Subcutaneous abdominal adipose tissue (tissue), 5 donors: Measurements from ENCODE around the gene USP40.

Source experiments
- H3K27ac ChIP-seq: one replicate; pipeline ENCODE4 v1.7.0; 2013; ENCODE audit warnings: low read depth, mild to moderate bottlenecking, inconsistent platforms, low read length, moderate library complexity
- H3K27me3 ChIP-seq, 5 donors: one replicate each; pipeline ENCODE4 v1.7.0; 2013; ENCODE audit warnings: low read length in 5 of 5, inconsistent platforms in 1 of 5; ENCODE audit not compliant: control insufficient read depth in 5 of 5, insufficient read depth in 4 of 5
- H3K36me3 ChIP-seq, 5 donors: one replicate each; pipeline ENCODE4 v1.7.0; 2013; ENCODE audit warnings: low read length in 5 of 5; ENCODE audit not compliant: control insufficient read depth in 5 of 5, insufficient read depth in 5 of 5
- H3K4me1 ChIP-seq, 5 donors: one replicate each; pipeline ENCODE4 v1.7.0; 2013; ENCODE audit warnings: low read length in 5 of 5, mild to moderate bottlenecking in 3 of 5, moderate library complexity in 1 of 5; ENCODE audit not compliant: control insufficient read depth in 5 of 5, insufficient read depth in 5 of 5
- H3K4me3 ChIP-seq, 5 donors: one replicate each; pipeline ENCODE4 v1.7.0; 2013; ENCODE audit warnings: low read length in 5 of 5, low read depth in 1 of 5
- H3K9ac ChIP-seq, 5 donors: one replicate each; pipeline ENCODE4 v1.7.0; 2013; ENCODE audit warnings: low read length in 5 of 5, mild to moderate bottlenecking in 4 of 5, moderate library complexity in 3 of 5
- H3K9me3 ChIP-seq, 5 donors: one replicate each; pipeline ENCODE4 v1.7.0; 2013; ENCODE audit warnings: low read length in 5 of 5; ENCODE audit not compliant: control insufficient read depth in 5 of 5
- donor health status: healthy.
- donor health status: healthy.
- donor health status: healthy.
- donor health status: healthy.
- donor health status: healthy.

The USP40 gene

GRCh38 chr2:233440314-233440713, 126.3 kb downstream of the USP40 start:
- Histone ChIP-seq H3K9me3 (no peaks in the 10 kb centered on the region), H3K36me3 (peaks cover 0 to 86% (median 60%) of the 10 kb centered on the region in 5 donors), H3K4me1 (peaks cover 0 to 8% (median 1%) of the 10 kb centered on the region in 5 donors), H3K27me3 (no peaks in the 10 kb centered on the region), H3K4me3 (no peak overlapping the region), H3K9ac (no peak overlapping the region), H3K27ac (no peak overlapping the region)

DNA sequence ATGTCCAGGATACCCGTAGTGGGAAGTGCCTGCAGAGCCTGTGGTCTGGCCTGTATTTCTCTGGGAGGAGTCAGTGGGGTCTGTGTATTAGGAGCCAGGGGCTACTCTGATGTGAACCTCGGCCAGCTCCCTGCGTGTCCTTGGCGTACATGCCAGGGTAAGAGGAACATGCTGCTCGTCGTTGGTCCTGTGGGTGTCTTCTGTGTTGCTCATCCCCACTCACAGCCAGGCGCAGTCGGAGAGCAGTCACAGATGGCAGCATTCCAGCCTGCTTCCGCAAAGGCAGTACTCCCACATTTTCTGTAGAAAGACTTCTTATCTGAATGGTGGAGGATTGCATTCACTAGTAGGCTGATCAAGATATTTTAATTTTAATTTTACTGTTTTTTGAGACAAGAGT, 127.4 kb downstream of the USP40 start:
- Histone ChIP-seq H3K9me3 (no peaks in the 10 kb centered on the region), H3K4me1 (peaks cover 0 to 8% (median 1%) of the 10 kb centered on the region in 5 donors), H3K27ac (no peak overlapping the region), H3K36me3 (peaks cover 0 to 81% (median 53%) of the 10 kb centered on the region in 5 donors), H3K4me3 (no peak overlapping the region), H3K9ac (no peak overlapping the region), H3K27me3 (no peaks in the 10 kb centered on the region)

DNA sequence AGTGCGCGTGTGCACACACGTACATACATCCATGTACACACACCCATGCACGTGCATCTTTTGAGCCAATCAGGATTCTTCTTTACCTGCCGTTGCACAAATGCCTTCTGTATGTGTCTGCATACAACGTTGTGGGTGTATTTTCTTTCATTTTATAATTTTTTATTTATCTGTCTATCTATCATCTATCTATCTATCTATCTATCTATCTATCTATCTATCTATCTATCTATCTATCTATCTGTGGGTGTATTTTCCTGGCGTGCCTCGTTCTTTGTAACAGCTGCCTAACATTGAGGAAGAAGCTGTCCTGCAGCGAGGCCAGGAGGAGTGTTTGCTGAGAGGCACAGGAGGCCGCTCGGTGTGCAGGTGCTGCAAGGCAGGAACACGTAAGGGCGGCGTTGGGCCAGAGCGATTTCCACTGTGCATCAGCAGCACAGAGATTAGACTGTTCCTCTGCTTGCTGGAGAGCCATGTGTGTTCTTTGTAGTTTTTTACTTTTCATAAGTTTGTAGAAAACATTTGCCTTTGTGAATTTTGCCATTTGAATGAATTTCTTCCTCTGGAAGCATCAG, 127.9 kb downstream of the USP40 start:
- H3K4me3 ChIP-seq, result no peak overlapping the region
- peaks cover 0 to 79% (median 52%) of the 10 kb centered on the region in 5 donors for H3K36me3 ChIP-seq
- peaks cover 0 to 7% (median 1%) of the 10 kb centered on the region in 5 donors for H3K4me1 ChIP-seq
- no peaks in the 10 kb centered on the region for H3K27me3 ChIP-seq
- H3K9me3 ChIP-seq, result no peaks in the 10 kb centered on the region
- H3K9ac ChIP-seq, result no peak overlapping the region
- no peak overlapping the region for H3K27ac ChIP-seq

GRCh38 chr2:233437439-233437955, 129.1 kb downstream of the USP40 start:
- peaks cover 0 to 75% (median 48%) of the 10 kb centered on the region in 5 donors for H3K36me3 ChIP-seq
- peaks cover 0 to 6% (median 1%) of the 10 kb centered on the region in 5 donors for H3K4me1 ChIP-seq

DNA sequence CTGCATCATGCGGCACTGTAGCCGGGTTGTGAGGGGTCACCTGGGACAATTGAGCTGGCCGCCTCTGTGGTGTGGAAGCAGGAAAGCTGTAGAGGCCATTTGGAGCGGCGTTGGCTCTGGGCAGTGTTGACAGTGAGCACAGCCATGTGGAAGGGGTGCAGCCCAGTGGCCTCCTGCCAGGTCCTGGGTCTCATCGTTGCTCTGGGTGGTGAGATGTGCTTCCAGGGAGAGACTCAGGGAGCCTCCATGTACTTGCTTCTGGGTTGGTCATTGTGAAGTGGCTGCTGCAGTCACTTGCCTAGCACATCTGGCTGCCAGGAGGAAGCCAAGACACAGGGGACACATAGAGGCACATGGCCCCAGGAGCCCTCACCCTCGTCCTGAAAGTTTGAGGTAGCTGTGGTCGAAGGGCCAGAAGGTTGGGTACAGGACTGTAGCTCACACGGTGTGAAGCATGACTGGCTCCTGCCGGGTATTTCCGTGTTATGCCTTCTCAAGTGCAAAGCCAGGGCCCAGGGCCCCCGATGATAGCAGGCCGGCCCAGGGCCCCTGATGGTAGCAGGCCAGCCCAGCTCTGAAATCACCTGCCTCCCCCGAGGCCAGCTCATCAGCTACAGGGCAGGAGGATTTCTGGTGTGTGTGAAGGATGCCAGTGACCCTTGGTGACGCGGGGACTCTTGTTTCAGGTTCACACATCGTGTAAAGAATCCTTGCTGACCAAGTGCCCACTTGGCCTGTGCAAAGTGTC, 129.7 kb downstream of the USP40 start:
- peaks cover 0 to 69% (median 47%) of the 10 kb centered on the region in 5 donors for H3K36me3 ChIP-seq
- H3K4me3 ChIP-seq, result no peak overlapping the region
- H3K9me3 ChIP-seq, result no peaks in the 10 kb centered on the region
- H3K9ac ChIP-seq, result no peak overlapping the region
- peaks cover 0 to 6% (median 1%) of the 10 kb centered on the region in 5 donors for H3K4me1 ChIP-seq
- no peak overlapping the region for H3K27ac ChIP-seq
- H3K27me3 ChIP-seq, result no peaks in the 10 kb centered on the region

More at GRCh38 chr2:233437439-233437955, 129.1 kb downstream of the USP40 start:
- Histone ChIP-seq H3K27ac (no peak overlapping the region), H3K9ac (no peak overlapping the region), H3K27me3 (no peaks in the 10 kb centered on the region), H3K4me3 (no peak overlapping the region), H3K9me3 (no peaks in the 10 kb centered on the region)

DNA sequence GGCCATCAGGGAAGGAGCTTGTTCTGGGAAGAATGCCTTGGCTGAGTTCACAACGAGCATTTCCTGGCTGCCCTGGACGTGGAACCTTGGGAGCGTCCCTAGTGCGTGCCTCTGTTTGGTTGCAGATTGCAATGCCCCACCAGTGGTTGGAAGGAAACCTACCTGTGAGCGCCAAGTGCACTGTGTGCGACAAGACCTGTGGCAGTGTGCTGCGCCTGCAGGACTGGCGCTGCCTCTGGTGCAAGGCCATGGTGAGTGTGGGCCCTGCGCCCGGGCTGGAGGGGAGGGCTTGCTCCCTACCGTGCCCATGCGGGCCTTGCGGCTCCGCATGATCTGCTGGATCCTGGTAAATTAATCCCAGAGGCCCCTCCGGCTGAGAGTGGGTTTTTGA, 130.4 kb downstream of the USP40 start:
- Histone ChIP-seq H3K27me3 (no peaks in the 10 kb centered on the region), H3K4me3 (no peak overlapping the region), H3K36me3 (peaks cover 0 to 62% (median 45%) of the 10 kb centered on the region in 5 donors), H3K9me3 (no peaks in the 10 kb centered on the region), H3K4me1 (peaks cover 0 to 6% (median 1%) of the 10 kb centered on the region in 5 donors), H3K9ac (no peak overlapping the region), H3K27ac (no peak overlapping the region)

- H3K9me3 ChIP-seq, result no peaks in the 10 kb centered on the region
- H3K4me1 ChIP-seq, result peaks cover 0 to 6% (median 1%) of the 10 kb centered on the region in 5 donors
- peaks cover 0 to 56% (median 45%) of the 10 kb centered on the region in 5 donors for H3K36me3 ChIP-seq
- no peak overlapping the region for H3K27ac ChIP-seq
- no peak overlapping the region for H3K4me3 ChIP-seq
- H3K9ac ChIP-seq, result no peak overlapping the region
- no peaks in the 10 kb centered on the region for H3K27me3 ChIP-seq
Observed at GRCh38 chr2:233435436-233436190, 131.0 kb downstream of the USP40 start.

- no peak overlapping the region for H3K9ac ChIP-seq
- peaks cover 0 to 48% (median 39%) of the 10 kb centered on the region in 5 donors for H3K36me3 ChIP-seq
- no peaks in the 10 kb centered on the region for H3K27me3 ChIP-seq
- no peak overlapping the region for H3K4me3 ChIP-seq
- no peak overlapping the region for H3K27ac ChIP-seq
- peaks cover 4 to 13% (median 7%) of the 10 kb centered on the region in 5 donors for H3K4me1 ChIP-seq
- no peaks in the 10 kb centered on the region for H3K9me3 ChIP-seq
Observed at GRCh38 chr2:233434666-233435330, 131.8 kb downstream of the USP40 start.

GRCh38 chr2:233433794-233434193, 132.8 kb downstream of the USP40 start:
- no peaks in the 10 kb centered on the region for H3K9me3 ChIP-seq
- H3K4me3 ChIP-seq, result no peak overlapping the region
- peaks cover 6 to 16% (median 12%) of the 10 kb centered on the region in 5 donors for H3K4me1 ChIP-seq
- no peak overlapping the region for H3K27ac ChIP-seq
- no peaks in the 10 kb centered on the region for H3K27me3 ChIP-seq
- peaks cover 0 to 42% (median 34%) of the 10 kb centered on the region in 5 donors for H3K36me3 ChIP-seq
- H3K9ac ChIP-seq, result no peak overlapping the region
